GM18867 (cell line): ENCODE measurements around the gene CAB39.

Experiments
- ATAC-seq: cut with Tn5 transposase; IDR thresholded peaks from one replicate; pipeline ENCODE4 v1.9.1; 2021; ENCODE audit warnings: mild to moderate bottlenecking, moderate library complexity; ENCODE audit not compliant: unreplicated experiment

Gene CAB39

GRCh38 chr2:230712443-230713330, at the start of gene CAB39:
Gene CAB39, plus strand, starts transcription at chr2:230712842. Its CDS starts 47,160 bp downstream, at chr2:230760002.
- ATAC-seq, result peak; percentile 87

GRCh38 chr2:230664128-230664527, 48.5 kb upstream of the CAB39 start:
- no peak for ATAC-seq

- no peak for ATAC-seq
Measured at GRCh38 chr2:230664844-230665243, 47.8 kb upstream of the CAB39 start.

DNA sequence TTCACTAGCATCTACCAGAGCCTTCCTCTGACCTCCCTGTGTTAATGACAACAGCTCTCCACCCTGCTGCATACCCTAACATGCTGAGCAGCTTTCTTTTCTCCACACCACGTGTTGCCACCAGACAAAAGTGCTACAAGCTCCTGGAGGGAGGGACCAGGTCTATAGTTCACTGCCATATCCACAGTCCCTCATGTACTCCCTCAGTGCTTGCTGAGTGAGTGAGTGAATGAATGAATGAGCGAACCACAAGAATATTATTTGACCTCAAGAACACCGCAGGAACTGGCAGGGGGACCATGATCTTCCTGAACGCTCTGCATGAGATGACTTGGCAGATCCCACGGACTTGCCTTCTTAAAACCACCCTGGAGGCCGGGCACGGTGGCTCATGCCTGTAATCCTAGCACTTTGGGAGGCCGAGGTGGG, 47.4 kb upstream of the CAB39 start:
- no peak for ATAC-seq

DNA sequence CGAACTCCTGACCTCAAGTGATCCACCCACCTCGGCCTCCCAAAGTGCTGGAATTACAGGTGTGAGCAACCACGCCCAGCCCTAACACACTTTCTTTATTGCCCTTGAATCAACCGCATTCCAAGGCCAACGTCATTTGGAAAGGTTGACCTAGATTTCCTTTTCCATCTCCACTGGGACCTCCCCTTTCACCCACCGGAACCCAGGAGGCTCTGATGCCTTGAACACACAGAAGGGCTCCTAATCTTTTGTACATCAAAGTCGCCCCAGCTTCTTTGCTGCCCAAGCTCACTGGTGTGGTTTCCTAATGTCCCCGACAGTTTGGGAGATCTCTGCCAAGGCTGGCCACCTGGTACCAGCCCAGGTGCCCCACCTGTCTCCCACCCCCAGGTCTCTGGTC, 46.2 kb upstream of the CAB39 start:
- ATAC-seq, result no peak

DNA sequence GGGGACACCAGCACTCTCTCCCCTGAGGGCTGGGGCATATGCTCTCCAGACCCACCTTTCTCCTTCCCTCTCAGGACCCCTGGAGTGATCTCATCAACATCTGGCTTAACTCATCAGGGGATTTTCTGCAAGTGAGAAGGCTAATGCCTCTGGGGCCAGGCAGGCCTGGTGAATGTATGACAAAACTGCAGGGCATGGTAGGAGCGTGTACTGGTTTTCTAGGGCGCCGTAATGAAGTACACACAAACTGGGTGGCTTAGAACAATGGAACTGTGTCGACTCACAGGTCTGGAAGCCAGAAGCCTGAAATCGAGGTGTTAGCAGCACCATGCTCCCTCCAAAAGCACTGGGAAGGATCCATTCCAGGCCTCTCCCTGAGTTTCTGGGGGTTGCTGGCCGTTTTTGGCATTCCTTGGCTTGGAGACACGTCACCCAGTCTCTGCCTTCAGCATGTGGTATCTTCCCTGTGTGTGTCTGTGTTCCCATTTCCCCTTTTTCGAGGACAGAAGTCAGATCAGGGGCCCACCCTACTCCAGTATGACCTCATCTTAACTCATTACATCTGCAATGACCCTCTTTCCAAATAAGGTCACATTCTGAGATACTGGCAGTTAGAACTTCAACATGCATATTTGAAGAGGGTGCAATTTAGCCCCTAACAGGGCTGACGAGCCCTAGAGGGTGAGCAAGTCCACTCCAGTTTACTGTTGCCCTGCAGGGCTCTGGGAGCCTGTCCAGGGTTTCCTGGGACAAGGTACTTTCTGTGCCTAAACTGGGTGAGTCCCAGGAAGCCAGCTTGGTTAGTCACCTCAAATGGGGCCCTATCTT, 45.5 kb upstream of the CAB39 start:
- no peak for ATAC-seq

DNA sequence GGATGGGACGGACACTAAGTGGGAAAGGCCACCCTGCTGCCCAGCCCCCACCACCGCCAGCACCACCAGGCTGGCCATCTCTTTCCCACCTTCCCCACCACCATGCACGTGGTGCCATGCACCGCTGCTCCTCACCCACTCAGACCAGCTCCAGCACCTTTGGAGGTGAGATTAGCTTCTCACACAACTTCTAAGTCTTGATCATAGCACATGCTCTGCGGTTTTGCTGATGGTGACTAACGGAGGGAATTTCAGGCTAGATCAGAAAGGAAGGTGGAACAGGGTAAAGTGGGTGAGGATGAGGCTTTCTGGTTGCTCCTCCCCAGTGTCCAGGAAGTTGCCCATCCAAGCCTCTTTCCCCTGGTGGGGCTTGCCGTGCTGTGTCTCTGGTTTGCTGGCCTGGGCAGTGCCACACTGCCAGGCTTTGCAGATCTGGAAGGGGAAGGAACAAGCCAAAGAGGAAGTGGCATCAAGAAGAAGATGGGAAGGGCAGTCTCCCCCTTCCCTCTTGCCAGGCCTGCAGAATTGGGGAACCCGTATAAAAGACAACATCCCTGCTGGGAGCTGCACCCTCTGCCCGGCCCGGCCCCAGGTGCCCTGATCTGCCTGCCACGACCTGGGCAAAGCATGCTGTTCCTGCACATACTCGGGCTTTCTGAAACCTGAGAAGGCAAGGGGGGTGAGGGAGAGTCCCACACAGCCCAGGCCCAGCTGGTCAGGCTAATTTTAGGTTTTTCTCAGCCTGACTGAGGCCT, 44.3 kb upstream of the CAB39 start:
- peak; percentile 59 for ATAC-seq

GRCh38 chr2:230668939-230669303, 43.7 kb upstream of the CAB39 start:
- peak; percentile 36 for ATAC-seq

GRCh38 chr2:230669386-230669950, 43.2 kb upstream of the CAB39 start:
- no peak for ATAC-seq

GRCh38 chr2:230671117-230671516, 41.5 kb upstream of the CAB39 start:
- ATAC-seq, result no peak

- ATAC-seq, result no peak
Measured at GRCh38 chr2:230672836-230673235, 39.8 kb upstream of the CAB39 start.

DNA sequence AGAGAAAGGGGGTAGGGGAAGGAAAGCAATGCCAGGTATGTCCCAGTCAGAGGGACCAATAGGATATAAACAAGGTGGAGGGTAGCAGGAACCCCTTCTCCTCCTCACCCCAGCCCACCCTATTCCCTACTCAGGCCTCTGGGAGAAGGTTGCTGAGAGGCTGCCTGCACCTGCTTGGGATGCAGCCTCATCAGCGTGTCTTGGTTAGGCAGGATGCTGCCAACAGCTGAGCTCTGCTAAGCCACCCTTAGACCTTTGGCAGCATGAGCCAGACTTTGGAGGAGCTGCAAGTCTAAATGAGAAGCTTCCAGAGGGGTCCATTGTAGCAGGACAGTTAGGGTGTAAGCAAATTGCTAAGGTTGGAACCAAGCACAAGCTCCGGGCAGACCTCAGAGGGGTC, 38.2 kb upstream of the CAB39 start:
- ATAC-seq, result no peak

- no peak for ATAC-seq
Measured at GRCh38 chr2:230674966-230675672, 37.5 kb upstream of the CAB39 start.

GRCh38 chr2:230676546-230676945, 36.1 kb upstream of the CAB39 start:
- no peak for ATAC-seq

DNA sequence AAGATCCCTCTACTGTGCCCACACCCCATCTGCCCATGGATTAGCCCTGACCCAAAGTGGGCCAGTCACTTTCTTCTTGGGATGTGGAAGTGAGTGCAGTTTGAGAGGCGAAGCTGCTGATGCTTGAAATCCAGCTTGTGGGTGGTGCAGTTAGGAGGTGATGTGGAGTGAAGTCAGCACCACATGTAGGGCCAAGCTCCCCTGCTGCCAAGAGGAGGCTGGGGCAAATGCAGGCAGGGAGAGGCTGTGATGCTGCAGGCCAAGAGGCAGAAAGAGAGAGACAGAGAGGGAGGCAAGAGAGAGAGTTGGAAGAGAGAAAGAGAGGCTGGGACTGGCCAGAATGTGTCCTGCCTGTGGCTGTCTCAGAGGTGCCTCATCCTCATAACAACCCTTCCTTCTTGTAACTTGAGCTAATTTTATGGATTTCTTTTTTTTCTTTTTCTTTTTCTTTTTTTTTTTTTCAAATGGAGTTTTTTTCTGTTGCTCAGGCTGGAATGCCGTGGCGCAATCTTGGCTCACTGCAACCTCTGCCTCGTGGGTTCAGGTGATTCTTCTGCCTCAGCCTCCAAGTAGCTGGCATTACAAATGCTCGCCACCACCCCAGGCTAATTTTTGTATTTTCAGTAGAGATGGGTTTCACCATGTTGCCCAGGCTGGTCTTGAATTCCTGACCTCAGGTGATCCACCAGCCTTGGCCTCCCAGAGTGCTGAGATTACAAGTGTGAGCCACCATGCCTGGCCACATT, 35.3 kb upstream of the CAB39 start:
- no peak for ATAC-seq

DNA sequence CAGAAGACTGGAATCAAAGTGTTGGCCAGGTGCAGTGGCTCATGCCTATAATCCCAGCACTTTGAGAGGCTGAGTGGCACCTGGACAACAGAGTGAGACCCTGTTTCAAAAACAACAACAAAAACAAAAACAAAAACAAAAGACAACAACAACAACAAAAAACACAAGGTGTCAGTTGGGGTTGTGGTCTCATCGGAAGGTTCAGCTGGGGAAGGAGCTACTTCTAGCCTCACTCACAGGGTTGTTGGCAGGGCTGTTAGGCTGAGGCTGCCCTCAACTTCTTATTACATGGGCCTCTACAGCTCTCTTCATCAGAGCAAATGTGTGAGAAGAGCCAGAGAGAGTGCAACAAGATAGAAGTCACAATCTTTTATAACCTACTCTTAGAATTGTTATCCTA, 34.6 kb upstream of the CAB39 start:
- no peak for ATAC-seq

- no peak for ATAC-seq
Measured at GRCh38 chr2:230678451-230678850, 34.2 kb upstream of the CAB39 start.

- ATAC-seq, result no peak
Measured at GRCh38 chr2:230680463-230681170, 32.0 kb upstream of the CAB39 start.

DNA sequence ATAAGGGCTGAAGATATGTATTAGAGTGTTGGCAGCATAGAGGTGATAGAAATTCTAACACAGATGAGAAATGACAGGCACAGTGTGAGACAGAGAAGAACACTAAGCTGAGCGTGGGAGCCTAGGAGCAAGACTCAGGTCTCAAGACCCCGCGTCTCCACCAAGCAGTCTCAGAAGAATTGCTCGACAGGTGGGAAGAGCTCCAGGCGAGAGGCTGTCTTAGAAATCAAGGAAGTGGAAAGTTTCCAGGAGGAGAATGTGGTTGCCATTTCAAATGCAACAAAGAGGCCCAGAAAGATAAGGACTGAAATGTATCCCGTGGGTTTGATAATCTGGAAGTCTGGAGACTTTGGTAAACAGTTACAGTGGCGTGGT, 31.5 kb upstream of the CAB39 start:
- no peak for ATAC-seq
